Osteoblast (primary cell): ENCODE data around the gene DMGDH. TPM values are rescaled to one million over a fixed set of nuclear protein-coding genes. Genes with fewer than 3 reads are reported as not detected.

Source experiments
- DNase-seq: peaks from one replicate; pipeline ENCODE4 v3.0.0; 2011; ENCODE audit warnings: low spot score, mixed read lengths; ENCODE audit not compliant: insufficient read length; ENCODE audit errors: missing footprints
- H2AFZ ChIP-seq: 2 replicates; pipeline ENCODE4 v1.6.0; 2011; ENCODE audit warnings: mild to moderate bottlenecking, low read length
- H3K27ac ChIP-seq: 2 replicates; pipeline ENCODE4 v1.5.1; 2011; ENCODE audit warnings: mild to moderate bottlenecking, low read depth, low read length, moderate library complexity
- H3K27me3 ChIP-seq: 2 replicates; pipeline ENCODE4 v1.6.0; 2012; ENCODE audit warnings: mild to moderate bottlenecking, control low read depth, inconsistent platforms, low read length, moderate library complexity; ENCODE audit not compliant: insufficient read depth
- H3K36me3 ChIP-seq: 2 replicates; pipeline ENCODE4 v1.5.1; 2011; ENCODE audit warnings: mild to moderate bottlenecking, low read length, control low read depth, moderate library complexity; ENCODE audit not compliant: insufficient read depth
- H3K4me1 ChIP-seq: 2 replicates; pipeline ENCODE4 v1.5.1; 2011; ENCODE audit warnings: mild to moderate bottlenecking, low read length, control low read depth, moderate library complexity; ENCODE audit not compliant: insufficient read depth
- H3K4me2 ChIP-seq: 2 replicates; pipeline ENCODE4 v1.6.0; 2011; ENCODE audit warnings: mild to moderate bottlenecking, low read length; ENCODE audit not compliant: insufficient read depth
- H3K4me3 ChIP-seq: fragments of 200-600 bp; sonication (generic); 3 replicates; pipeline ENCODE4 v1.5.1; 2012; ENCODE audit warnings: mild to moderate bottlenecking, low read length, inconsistent platforms; ENCODE audit not compliant: insufficient read depth
- H3K79me2 ChIP-seq: 2 replicates; pipeline ENCODE4 v1.6.0; 2012; ENCODE audit warnings: mild to moderate bottlenecking, low read length, control low read depth, inconsistent platforms; ENCODE audit not compliant: insufficient read depth
- H3K9me3 ChIP-seq: 2 replicates; pipeline ENCODE4 v1.5.1; 2011; ENCODE audit warnings: low read depth, low read length, control low read depth
- H4K20me1 ChIP-seq: 2 replicates; pipeline ENCODE4 v1.6.0; 2012; ENCODE audit warnings: mild to moderate bottlenecking, low read length, control low read depth; ENCODE audit not compliant: insufficient read depth
- CTCF ChIP-seq: IDR thresholded peaks from 2 replicates; pipeline ENCODE4 v1.5.1; 2011; ENCODE audit warnings: mild to moderate bottlenecking, low read depth, low read length, moderate library complexity; ENCODE audit errors: extremely low read depth
- total RNA-seq: library from RNA; depleted of rRNA; stranded (reverse); fragments of >200 nt; gene quantifications from 2 replicates; pipeline ENCODE4 v1.2.3, GENCODE V29; 2012

Gene DMGDH
- total RNA-seq, 1 donor, result 7.2 TPM

GRCh38 chr5:79032782-79033181 lies 36.7 kb downstream of the DMGDH start:
- Histone ChIP-seq H3K27ac (no peak overlapping the region), H3K4me1 (no peaks in the 10 kb centered on the region), H2AFZ (no peak overlapping the region), H3K4me3 (no peak overlapping the region), H3K27me3 (no peaks in the 10 kb centered on the region), H3K36me3 (no peaks in the 10 kb centered on the region), H4K20me1 (no peaks in the 10 kb centered on the region), H3K9me3 (no peaks in the 10 kb centered on the region), H3K4me2 (no peak overlapping the region), H3K79me2 (no peaks in the 10 kb centered on the region)
- TF ChIP-seq CTCF, result no peak
- no peak for DNase-seq

- H2AFZ ChIP-seq, result no peak overlapping the region
- DNase-seq, result peak; percentile 30
Measured at GRCh38 chr5:79032031-79032695, 37.3 kb downstream of the DMGDH start.

GRCh38 chr5:79031485-79031867 lies 38.0 kb downstream of the DMGDH start:
- Histone ChIP-seq H3K4me3 (no peak overlapping the region), H4K20me1 (no peaks in the 10 kb centered on the region), H3K27ac (no peak overlapping the region), H3K79me2 (no peaks in the 10 kb centered on the region), H3K4me1 (no peaks in the 10 kb centered on the region), H2AFZ (no peak overlapping the region), H3K9me3 (no peaks in the 10 kb centered on the region), H3K4me2 (no peak overlapping the region), H3K27me3 (peaks cover 9% of the 10 kb centered on the region), H3K36me3 (no peaks in the 10 kb centered on the region)
- DNase-seq, result no peak
- TF ChIP-seq CTCF, result no peak

More at GRCh38 chr5:79032031-79032695, 37.3 kb downstream of the DMGDH start:
- Histone ChIP-seq H3K27me3 (peaks cover 3% of the 10 kb centered on the region), H4K20me1 (no peaks in the 10 kb centered on the region), H3K4me1 (no peaks in the 10 kb centered on the region), H3K4me2 (no peak overlapping the region), H3K36me3 (no peaks in the 10 kb centered on the region), H3K9me3 (no peaks in the 10 kb centered on the region), H3K79me2 (no peaks in the 10 kb centered on the region), H3K27ac (no peak overlapping the region), H3K4me3 (no peak overlapping the region)
- no peak for TF ChIP-seq CTCF

- H3K27ac ChIP-seq, result no peak overlapping the region
- H3K9me3 ChIP-seq, result no peaks in the 10 kb centered on the region
- no peak overlapping the region for H2AFZ ChIP-seq
- no peak for TF ChIP-seq CTCF
- H4K20me1 ChIP-seq, result no peaks in the 10 kb centered on the region
- no peak overlapping the region for H3K4me2 ChIP-seq
- no peak overlapping the region for H3K4me3 ChIP-seq
- H3K4me1 ChIP-seq, result no peaks in the 10 kb centered on the region
- DNase-seq, result no peak
- peaks cover 12% of the 10 kb centered on the region for H3K27me3 ChIP-seq
- no peaks in the 10 kb centered on the region for H3K79me2 ChIP-seq
- H3K36me3 ChIP-seq, result no peaks in the 10 kb centered on the region
Measured at GRCh38 chr5:79030663-79031484, 38.6 kb downstream of the DMGDH start.
